ENCODE data around the gene SNX24. TPM values are rescaled to one million over a fixed set of nuclear protein-coding genes. Genes with fewer than 3 reads are reported as not detected.

Gene SNX24
- total RNA-seq, 1 donor from 2014 or later: 20.4 TPM

DNA sequence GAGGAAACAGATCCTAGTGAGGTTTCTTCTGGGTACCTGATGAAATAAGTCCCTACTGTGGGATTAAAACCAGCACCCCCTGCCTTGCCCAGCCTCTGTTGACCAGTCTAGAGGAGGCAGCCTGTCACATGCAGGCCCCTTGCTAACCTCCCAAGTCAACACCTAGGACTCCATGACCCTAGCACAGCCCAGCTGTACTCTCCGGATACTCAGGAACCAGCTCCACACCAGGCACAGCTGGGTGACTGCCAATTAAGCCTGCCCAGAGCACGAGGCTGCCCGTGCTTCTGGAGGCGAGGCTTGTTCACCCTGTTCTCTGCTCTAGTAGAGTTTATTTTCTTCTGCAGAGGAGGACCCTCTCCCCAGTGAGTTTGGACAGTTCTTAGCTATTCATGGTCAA, 92.5 kb downstream of the SNX24 start:
- TF ChIP-seq, protein P1, sequence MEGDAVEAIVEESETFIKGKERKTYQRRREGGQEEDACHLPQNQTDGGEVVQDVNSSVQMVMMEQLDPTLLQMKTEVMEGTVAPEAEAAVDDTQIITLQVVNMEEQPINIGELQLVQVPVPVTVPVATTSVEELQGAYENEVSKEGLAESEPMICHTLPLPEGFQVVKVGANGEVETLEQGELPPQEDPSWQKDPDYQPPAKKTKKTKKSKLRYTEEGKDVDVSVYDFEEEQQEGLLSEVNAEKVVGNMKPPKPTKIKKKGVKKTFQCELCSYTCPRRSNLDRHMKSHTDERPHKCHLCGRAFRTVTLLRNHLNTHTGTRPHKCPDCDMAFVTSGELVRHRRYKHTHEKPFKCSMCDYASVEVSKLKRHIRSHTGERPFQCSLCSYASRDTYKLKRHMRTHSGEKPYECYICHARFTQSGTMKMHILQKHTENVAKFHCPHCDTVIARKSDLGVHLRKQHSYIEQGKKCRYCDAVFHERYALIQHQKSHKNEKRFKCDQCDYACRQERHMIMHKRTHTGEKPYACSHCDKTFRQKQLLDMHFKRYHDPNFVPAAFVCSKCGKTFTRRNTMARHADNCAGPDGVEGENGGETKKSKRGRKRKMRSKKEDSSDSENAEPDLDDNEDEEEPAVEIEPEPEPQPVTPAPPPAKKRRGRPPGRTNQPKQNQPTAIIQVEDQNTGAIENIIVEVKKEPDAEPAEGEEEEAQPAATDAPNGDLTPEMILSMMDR (IDR thresholded peaks at IDR 0.05; ENCODE audit: unreplicated experiment): no peak
- Mint-ChIP-seq H3K27ac (no peak overlapping the region), H3K9me3 (ENCODE audit: low read depth) (no peaks in the 10 kb centered on the region), H3K4me3 (ENCODE audit: low read depth) (no peak overlapping the region), H3K27me3 (no peaks in the 10 kb centered on the region), H3K4me1 (ENCODE audit: low read depth) (peaks cover 14% of the 10 kb centered on the region), H3K36me3 (ENCODE audit: insufficient read depth) (peaks cover 10% of the 10 kb centered on the region)
- DNase-seq (ENCODE audit: low spot score, unreplicated experiment): no peak

DNA sequence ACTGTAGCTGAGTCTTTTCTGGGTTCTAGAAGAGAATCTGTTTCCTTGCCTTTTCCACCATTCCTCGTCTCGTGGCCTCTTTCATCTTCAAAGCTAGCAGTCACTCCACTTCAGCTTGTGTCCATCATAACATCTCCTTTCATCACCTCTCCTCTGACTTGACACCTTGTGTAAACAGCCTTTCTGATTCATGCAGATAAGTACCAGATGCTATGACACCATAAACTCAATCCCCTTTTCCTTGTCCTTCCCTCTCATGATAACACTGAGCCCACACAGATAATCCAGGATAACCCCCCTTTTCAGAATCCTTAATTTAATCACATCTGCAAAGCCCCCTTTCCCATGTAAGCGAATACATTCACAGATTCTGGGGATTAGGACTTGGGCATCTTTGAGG, 95.5 kb downstream of the SNX24 start:
- TF ChIP-seq, protein P1 (IDR thresholded peaks at IDR 0.05; ENCODE audit: unreplicated experiment): no peak
- Mint-ChIP-seq H3K27ac (no peak overlapping the region), H3K36me3 (ENCODE audit: insufficient read depth) (peaks cover 6% of the 10 kb centered on the region), H3K9me3 (ENCODE audit: low read depth) (no peaks in the 10 kb centered on the region), H3K4me3 (ENCODE audit: low read depth) (no peak overlapping the region), H3K4me1 (ENCODE audit: low read depth) (peaks cover 3% of the 10 kb centered on the region), H3K27me3 (no peaks in the 10 kb centered on the region)
- DNase-seq (ENCODE audit: low spot score, unreplicated experiment): no peak

DNA sequence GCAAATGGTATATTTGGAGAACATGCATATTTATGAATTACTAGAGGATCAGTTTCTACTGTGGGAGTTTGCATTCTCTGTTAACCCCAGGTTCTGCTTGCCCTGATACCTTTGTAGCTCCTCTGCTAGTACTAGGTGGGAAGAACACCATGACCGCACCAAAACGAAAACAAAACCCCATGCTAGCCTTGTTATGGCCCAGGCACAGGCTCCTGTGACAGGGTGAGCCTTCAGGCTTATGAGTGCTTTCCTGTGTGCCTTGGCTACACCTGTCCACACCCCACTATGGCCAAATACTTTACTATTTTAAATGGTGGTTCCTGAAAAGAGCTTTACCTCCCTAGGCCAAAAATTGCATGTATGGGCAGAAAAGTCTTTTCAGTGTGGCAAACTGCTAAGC, 96.3 kb downstream of the SNX24 start:
- Mint-ChIP-seq H3K9me3 (ENCODE audit: low read depth) (no peaks in the 10 kb centered on the region), H3K4me3 (ENCODE audit: low read depth) (no peak overlapping the region)

DNA sequence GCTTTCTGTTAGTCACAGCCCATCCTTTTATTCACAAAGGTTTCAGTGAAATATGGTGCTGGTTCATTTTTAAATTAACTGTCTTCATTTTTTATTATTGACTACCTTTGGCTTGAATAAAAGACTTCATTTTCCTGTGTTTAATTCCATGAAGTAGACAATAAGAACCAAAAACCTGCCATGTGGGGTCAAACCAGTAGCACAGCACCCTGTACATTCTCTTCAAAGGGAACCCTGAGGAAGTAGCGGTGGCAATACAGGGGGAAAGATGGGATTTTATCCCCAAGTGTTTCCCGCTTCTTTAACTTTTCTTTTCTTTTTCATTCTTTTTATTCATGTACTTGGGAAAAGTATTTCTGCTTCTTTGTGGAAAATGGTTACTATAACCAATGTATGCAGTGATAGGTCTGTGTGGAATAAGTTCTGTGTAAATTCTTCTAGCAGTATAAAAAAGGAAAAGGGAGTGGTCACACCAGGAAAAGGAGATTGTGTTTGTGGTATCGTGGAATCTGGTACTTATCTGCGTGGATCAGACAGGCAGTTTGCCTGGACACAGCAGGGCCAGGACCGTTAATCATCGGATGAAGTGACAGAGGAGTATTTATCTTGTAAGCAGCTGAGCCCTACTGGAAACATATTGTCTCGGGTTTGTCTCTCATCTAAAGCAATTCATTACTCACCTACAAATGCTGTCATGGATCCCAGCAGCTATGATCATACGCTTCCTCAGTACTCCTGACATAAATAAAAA, 96.9 kb downstream of the SNX24 start:
- no peak for DNase-seq (ENCODE audit: low spot score, unreplicated experiment)
- H3K4me3 Mint-ChIP-seq (ENCODE audit: low read depth): no peak overlapping the region

More for the DNA sequence above, 96.3 kb downstream of the SNX24 start:
- no peaks in the 10 kb centered on the region for H3K27me3 Mint-ChIP-seq
- H3K36me3 Mint-ChIP-seq (ENCODE audit: insufficient read depth): peaks cover 8% of the 10 kb centered on the region
- H3K4me1 Mint-ChIP-seq (ENCODE audit: low read depth): peaks cover 2% of the 10 kb centered on the region
- TF ChIP-seq, protein P1 (IDR thresholded peaks at IDR 0.05; ENCODE audit: unreplicated experiment): no peak
- no peak for DNase-seq (ENCODE audit: low spot score, unreplicated experiment)
- H3K27ac Mint-ChIP-seq: no peak overlapping the region

DNA sequence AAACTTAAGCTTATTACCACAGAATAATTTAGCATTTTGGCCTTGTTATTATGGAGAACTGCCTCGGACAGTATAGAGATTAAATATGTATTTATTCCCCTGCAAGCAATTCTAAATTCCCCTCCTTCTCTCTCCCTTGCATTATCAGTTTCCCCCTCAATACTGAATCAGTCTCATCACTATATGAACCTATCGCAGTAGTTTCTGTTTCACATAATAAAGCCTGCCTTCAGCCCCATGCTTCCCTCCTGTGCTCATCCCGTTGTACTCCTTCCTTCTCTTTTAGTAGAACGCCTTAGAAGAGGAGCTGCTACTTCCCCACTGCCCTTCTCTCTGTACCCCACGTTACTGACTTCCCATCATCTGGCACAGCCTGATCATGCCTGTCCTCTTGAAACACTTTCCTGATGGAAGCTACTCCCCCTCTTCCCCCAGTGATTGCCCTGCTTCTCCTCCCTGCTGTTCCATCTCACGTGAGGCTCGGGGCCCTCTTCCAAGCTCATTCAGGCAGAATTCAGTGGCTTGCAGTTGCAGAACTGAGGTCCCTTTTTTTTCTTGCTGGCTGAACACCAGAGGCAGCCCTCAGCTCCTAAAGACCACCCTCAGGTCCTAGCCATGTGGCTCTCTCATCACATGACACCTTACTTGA, 97.8 kb downstream of the SNX24 start:
- Mint-ChIP-seq H3K4me1 (ENCODE audit: low read depth) (peaks cover 2% of the 10 kb centered on the region), H3K36me3 (ENCODE audit: insufficient read depth) (peaks cover 8% of the 10 kb centered on the region), H3K27me3 (no peaks in the 10 kb centered on the region), H3K9me3 (ENCODE audit: low read depth) (no peaks in the 10 kb centered on the region), H3K27ac (no peak overlapping the region), H3K4me3 (ENCODE audit: low read depth) (no peak overlapping the region)
- TF ChIP-seq, protein P1 (IDR thresholded peaks at IDR 0.05; ENCODE audit: unreplicated experiment): no peak
- no peak for DNase-seq (ENCODE audit: low spot score, unreplicated experiment)

More for the DNA sequence above, 96.9 kb downstream of the SNX24 start:
- no peak overlapping the region for H3K27ac Mint-ChIP-seq
- no peaks in the 10 kb centered on the region for H3K9me3 Mint-ChIP-seq (ENCODE audit: low read depth)
- H3K36me3 Mint-ChIP-seq (ENCODE audit: insufficient read depth): peaks cover 8% of the 10 kb centered on the region
- peaks cover 2% of the 10 kb centered on the region for H3K4me1 Mint-ChIP-seq (ENCODE audit: low read depth)
- TF ChIP-seq, protein P1 (IDR thresholded peaks at IDR 0.05; ENCODE audit: unreplicated experiment): no peak
- no peaks in the 10 kb centered on the region for H3K27me3 Mint-ChIP-seq
